Measurements from ENCODE around the gene SPRING1.
A peak's percentile ranks its signal among the peaks of the same experiment; 100 is the strongest.

SPRING1 gene

GRCh38 chr12:116739381-116739887, 1.6 kb upstream of the SPRING1 start:
- no peak for DNase-seq

- no peak for DNase-seq
Observed at GRCh38 chr12:116736962-116737773, 701 bp downstream of the SPRING1 start.

GRCh38 chr12:116735951-116736599, 1.8 kb downstream of the SPRING1 start:
- no peak for DNase-seq

GRCh38 chr12:116735084-116735483, 2.8 kb downstream of the SPRING1 start:
- DNase-seq = no peak

GRCh38 chr12:116734156-116734768, 3.6 kb downstream of the SPRING1 start:
- no peak for DNase-seq

GRCh38 chr12:116731801-116732200, 6.1 kb downstream of the SPRING1 start:
- DNase-seq = no peak

- no peak for DNase-seq
Observed at GRCh38 chr12:116727891-116728290, 10.0 kb downstream of the SPRING1 start.

- DNase-seq = no peak
Observed at GRCh38 chr12:116727261-116727660, 10.6 kb downstream of the SPRING1 start.

- no peak for DNase-seq
Observed at GRCh38 chr12:116726694-116727093, 11.2 kb downstream of the SPRING1 start.

GRCh38 chr12:116722245-116722644, 15.6 kb downstream of the SPRING1 start:
- DNase-seq = no peak

GRCh38 chr12:116719731-116720528, 17.9 kb downstream of the SPRING1 start:
- no peak for DNase-seq

- DNase-seq = peak; percentile 90
Observed at GRCh38 chr12:116718655-116719454, 19.0 kb downstream of the SPRING1 start.

- no peak for DNase-seq
Observed at GRCh38 chr12:116717466-116718437, 20.1 kb downstream of the SPRING1 start.

GRCh38 chr12:116714175-116714574, 23.7 kb downstream of the SPRING1 start:
- DNase-seq = no peak

- no peak for DNase-seq
Observed at GRCh38 chr12:116713527-116713926, 24.3 kb downstream of the SPRING1 start.

GRCh38 chr12:116712458-116713303, 25.2 kb downstream of the SPRING1 start:
- no peak for DNase-seq

GRCh38 chr12:116710370-116711150, 27.3 kb downstream of the SPRING1 start:
- no peak for DNase-seq

- peak; percentile 73 for DNase-seq
Observed at GRCh38 chr12:116709768-116710167, 28.1 kb downstream of the SPRING1 start.
